ENCODE measurements around the gene ACBD7.

ACBD7 gene

GRCh38 chr10:15124908-15125307, 36.3 kb upstream of the ACBD7 start:
- TF ChIP-seq POLR2AphosphoS5 (IDR thresholded peaks at IDR 0.05; ENCODE audit: low read depth, low read length): no peak
- no peak for TF ChIP-seq FOXP2 (optimal IDR thresholded peaks at IDR 0.05; ENCODE audit: borderline replicate concordance, extremely low read depth, extremely low read length, insufficient read depth)
- TF ChIP-seq TAF1 (IDR thresholded peaks at IDR 0.05; ENCODE audit: borderline replicate concordance, insufficient read depth, low read length): no peak
- TF ChIP-seq SIN3A (IDR thresholded peaks at IDR 0.05; ENCODE audit: borderline replicate concordance, insufficient read depth, low read length): no peak
- no peak for TF ChIP-seq REST (IDR thresholded peaks at IDR 0.05; ENCODE audit: insufficient read depth in 1 of 2, low read depth in 2 of 2, low read length in 2 of 2)

GRCh38 chr10:15124190-15124589, 35.6 kb upstream of the ACBD7 start:
- TF ChIP-seq REST (IDR thresholded peaks at IDR 0.05; ENCODE audit: insufficient read depth in 1 of 2, low read depth in 2 of 2, low read length in 2 of 2) (no peak), SIN3A (IDR thresholded peaks at IDR 0.05; ENCODE audit: borderline replicate concordance, insufficient read depth, low read length) (no peak), FOXP2 (optimal IDR thresholded peaks at IDR 0.05; ENCODE audit: borderline replicate concordance, extremely low read depth, extremely low read length, insufficient read depth) (no peak), POLR2AphosphoS5 (IDR thresholded peaks at IDR 0.05; ENCODE audit: low read depth, low read length) (no peak), TAF1 (IDR thresholded peaks at IDR 0.05; ENCODE audit: borderline replicate concordance, insufficient read depth, low read length) (no peak)

GRCh38 chr10:15123749-15124184, 35.2 kb upstream of the ACBD7 start:
- TF ChIP-seq TAF1 (IDR thresholded peaks at IDR 0.05; ENCODE audit: borderline replicate concordance, insufficient read depth, low read length) (no peak), FOXP2 (optimal IDR thresholded peaks at IDR 0.05; ENCODE audit: borderline replicate concordance, extremely low read depth, extremely low read length, insufficient read depth) (no peak), REST (IDR thresholded peaks at IDR 0.05; ENCODE audit: insufficient read depth in 1 of 2, low read depth in 2 of 2, low read length in 2 of 2) (no peak), POLR2AphosphoS5 (IDR thresholded peaks at IDR 0.05; ENCODE audit: low read depth, low read length) (no peak)

- TF ChIP-seq FOXP2 (optimal IDR thresholded peaks at IDR 0.05; ENCODE audit: borderline replicate concordance, extremely low read depth, extremely low read length, insufficient read depth): no peak
- TF ChIP-seq REST (IDR thresholded peaks at IDR 0.05; ENCODE audit: insufficient read depth in 1 of 2, low read depth in 2 of 2, low read length in 2 of 2): no peak
- no peak for TF ChIP-seq POLR2AphosphoS5 (IDR thresholded peaks at IDR 0.05; ENCODE audit: low read depth, low read length)
- TF ChIP-seq SIN3A (IDR thresholded peaks at IDR 0.05; ENCODE audit: borderline replicate concordance, insufficient read depth, low read length): no peak
- TF ChIP-seq TAF1 (IDR thresholded peaks at IDR 0.05; ENCODE audit: borderline replicate concordance, insufficient read depth, low read length): no peak
Observed at GRCh38 chr10:15122477-15123030, 34.0 kb upstream of the ACBD7 start.

- no peak for TF ChIP-seq REST (IDR thresholded peaks at IDR 0.05; ENCODE audit: insufficient read depth in 1 of 2, low read depth in 2 of 2, low read length in 2 of 2)
Observed at GRCh38 chr10:15121707-15122106, 33.1 kb upstream of the ACBD7 start.

All from PFSK-1 (cell line).